GM19035 (cell line): Measurements from ENCODE around the gene MSI1.

Experiments used
- ATAC-seq: cut with Tn5 transposase; IDR thresholded peaks from one replicate; pipeline ENCODE4 v1.9.1; 2021; ENCODE audit not compliant: unreplicated experiment

MSI1 gene

DNA sequence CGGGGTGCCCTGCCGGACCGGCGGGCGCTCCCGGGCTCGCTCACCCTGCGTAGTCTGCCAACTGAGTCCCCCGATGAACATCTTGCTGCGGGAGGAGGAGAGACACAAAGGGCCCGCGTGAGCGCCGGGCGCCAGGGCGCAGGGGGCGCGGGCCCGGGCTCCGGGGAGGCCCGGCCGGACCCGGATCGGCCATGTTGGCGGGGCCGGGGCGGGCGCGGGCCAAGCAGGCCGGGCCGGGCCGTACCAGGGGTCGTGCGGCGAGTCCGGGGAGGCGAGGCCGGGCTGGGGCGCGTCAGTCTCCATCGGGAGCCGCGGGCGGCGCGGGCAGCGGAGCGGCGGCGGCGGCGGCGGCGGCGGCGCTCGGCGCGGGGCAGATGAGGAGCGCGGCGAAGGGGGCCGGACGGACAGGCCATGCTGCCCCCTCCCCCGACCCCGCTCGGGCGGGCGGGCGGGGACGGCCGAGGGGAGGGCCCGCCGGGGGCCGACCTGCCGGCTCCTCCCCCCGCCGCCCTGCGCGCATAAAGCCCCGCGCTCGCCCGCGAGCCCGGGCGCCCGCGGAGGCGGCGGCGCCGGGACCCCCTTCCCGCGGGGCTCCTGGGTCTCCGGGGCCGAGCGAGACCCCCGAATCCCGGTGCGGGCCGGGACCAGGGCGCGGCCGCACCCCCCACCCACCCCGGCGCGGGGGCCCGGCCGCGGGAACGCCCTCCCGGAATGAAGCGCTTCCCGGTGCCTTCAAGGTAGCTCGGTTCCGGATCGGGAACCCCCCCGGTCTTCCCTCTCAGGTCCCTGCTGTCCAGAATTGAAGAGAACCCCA is at the start of gene MSI1:
Gene MSI1 (minus strand): TSS at position 376 of the 814 bp plus-strand sequence. CDS start 73 bp downstream, at position 303.
- ATAC-seq: no peak

DNA sequence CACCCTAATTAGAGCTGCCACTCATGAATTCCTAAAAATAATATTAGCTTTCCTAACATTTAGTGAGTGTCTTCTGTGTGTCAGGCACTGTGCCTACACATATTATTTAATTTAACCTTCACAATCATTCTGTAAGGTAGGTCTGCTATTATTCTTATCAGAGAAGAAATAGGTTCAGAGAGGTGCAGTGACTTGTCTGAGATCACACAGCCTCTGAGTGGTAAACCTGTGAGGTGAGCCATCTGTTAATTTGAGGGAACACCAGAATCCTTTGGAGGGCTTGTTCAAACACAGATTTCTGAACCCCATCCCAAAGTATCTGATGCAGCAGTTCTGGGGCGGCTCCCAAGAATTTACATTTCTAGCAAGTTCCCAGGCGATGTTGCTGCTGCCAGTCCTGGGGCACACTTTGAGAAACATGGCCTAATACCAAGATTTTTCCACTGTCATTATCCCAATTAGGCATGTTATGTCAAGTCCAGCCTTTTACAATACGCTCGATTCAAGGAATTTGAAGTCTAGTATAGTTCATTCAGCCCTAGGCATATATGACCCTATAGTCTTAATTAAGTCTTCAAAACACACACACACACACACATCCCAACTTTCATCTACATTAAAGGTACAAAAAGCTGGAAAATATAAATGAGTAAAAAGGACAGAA is 49.1 kb upstream of the MSI1 start:
- no peak for ATAC-seq

DNA sequence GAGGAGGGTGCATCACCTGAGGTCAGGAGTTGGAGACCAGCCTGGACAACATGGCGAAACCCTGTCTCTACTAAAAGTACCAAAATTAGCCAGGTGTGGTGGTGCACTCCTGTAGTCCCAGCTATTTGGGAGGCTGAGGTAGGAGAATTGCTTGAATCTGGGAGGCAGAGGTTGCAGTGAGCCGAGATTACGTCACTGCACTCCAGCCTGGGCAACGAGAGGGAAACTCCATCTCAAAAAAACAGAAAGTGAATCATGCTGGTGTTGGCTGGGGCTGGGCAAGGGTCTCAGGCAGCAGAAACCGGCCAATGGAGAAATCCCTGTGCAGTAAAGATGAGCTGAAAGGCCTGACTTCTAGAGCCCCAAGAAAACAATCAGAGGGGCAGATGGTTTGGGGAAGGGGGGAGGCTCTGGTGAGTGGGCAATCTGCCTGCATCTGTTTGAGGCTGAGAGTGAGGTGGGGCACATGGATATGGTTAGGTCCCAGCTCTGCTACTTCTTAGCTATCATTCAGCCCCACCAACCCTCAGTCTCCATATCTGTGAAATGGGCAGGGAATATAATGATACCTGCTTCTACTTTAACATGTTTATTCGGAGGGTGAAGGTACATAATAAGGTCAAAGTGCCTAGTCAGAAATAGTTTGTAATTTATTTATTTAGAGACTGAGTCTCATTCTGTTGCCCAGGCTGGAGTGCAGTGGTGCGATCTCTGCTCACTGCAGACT is 47.7 kb upstream of the MSI1 start:
- ATAC-seq: no peak

DNA sequence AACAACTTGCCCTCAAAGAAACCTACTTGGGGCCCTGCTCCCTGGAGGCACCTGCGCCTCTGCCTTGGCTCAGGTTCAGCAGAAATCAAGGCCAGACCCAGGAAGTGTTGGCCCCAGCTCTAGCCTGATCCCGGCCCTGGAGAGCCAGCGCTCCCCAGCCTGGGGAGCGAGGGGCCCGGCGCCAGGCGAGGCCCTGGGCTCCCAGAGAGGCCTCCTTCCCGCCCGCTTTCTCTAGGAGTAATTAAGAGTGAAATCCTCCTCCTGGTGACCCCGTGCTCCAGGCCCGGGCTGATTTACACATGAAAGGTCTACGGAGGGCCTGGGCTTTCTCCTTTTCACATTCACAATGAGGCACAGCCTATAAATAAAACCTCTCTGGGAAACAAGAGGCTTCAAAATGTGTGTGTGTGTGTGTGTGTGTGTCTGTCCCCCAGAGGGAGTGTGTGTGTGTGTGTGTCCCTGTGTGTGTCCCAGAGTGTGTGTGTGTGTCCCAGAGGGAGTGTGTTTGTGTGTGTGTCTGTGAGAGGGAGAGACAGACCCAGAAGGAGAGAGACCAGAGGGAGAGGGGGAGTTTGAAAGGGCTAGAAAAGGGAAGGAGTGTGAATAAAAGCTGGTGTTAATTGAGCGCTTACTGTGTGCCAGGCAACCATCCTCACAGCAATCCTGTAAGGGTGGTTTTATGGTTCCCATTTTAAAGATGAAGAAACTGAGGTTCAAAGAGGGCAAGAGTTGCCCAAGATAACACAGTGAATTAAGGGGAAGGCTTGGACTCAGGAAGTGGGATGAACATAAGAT is 45.1 kb upstream of the MSI1 start:
- no peak for ATAC-seq

DNA sequence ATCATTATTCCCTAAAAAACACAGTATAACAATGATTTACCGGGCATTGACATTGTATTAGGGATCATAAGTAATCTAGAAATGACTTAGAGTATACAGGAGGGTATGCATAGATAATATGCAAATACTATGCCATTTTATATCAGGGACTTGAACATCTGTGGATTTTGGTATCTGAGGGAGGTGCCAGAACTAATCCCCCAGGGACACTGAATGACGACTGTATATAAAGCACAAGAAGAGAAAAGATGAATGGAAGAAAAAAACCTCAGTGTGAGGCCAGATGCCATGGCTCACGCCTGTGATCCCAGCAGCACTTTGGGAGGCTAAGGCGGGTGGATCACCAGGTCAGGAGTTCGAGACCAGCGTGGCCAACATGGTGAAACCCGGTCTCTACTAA is 43.5 kb upstream of the MSI1 start:
- no peak for ATAC-seq

DNA sequence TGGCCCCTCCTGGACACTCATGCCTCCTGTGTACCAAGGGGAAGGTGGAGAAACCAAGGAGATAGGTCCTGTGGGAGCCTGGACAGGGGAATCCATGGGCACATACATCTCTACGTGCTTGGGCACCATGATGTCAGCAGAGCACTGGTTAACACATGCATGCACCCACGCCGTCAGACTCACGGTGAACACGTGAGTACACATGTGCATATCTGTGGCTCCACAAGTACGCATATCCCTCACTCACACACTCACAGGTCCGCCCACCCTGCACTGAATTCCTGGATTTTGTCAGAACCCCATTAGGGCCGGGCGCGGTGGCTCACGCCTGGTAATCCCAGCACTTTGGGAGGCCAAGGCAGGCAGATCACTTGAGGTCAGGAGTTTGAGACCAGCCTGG is 39.8 kb upstream of the MSI1 start:
- no peak for ATAC-seq

DNA sequence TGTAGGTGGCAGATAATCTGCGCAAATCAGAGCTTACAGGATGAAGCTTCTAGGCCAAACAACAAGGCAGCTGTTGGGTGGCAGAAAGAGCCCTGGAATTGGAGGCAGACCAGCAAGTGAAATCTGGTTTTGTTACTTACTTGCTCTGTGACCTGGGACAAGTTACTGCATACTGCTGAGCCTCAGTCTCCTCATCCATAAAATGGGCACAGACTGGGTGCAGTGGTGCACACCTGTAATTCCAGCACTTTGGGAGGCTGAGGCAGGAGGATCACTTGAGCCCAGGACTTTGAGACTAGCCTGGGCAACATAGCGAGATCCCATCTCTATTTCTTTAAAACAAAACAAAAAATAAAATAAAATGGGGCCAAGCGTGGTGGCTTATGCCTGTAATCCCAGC is 37.6 kb upstream of the MSI1 start:
- ATAC-seq: no peak

DNA sequence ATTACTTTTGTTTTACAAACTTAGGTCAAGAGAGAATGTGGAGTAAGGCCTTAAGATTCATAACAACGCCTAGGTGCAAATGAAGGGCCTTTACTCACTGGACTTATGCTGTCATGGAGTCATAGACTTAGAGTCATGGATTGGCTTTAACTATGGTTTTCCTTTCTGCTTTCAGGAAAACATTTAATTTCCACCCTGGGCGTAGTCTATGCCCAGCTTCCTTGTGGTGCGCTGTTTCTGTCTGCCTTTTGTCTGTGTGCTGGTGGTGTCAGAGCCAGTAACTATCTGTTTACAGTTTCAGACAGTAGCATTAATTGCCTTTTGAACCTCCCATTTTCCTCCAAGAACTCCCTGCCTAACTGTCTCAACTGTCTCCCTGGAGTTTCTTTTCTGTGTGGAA is 37.1 kb upstream of the MSI1 start:
- ATAC-seq: no peak

DNA sequence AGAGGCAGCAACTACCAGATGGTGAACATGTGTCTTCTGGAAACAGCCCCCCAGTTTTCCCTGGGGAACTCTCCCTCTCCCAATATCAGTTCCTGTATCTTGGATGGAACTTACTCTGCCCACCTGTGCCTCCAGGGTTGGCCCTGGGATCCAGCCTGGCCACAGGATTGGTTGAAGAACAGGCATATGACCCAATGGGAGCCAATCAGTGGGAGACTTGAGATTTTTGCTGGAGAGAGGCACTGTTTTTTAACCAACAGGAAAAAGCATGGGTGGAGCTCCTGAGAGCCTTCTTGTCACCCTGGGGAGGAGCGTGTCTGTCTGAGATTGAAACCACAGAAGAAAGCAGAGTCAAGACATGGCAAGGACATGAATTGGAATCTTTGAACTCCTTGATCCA is 35.3 kb upstream of the MSI1 start:
- no peak for ATAC-seq

DNA sequence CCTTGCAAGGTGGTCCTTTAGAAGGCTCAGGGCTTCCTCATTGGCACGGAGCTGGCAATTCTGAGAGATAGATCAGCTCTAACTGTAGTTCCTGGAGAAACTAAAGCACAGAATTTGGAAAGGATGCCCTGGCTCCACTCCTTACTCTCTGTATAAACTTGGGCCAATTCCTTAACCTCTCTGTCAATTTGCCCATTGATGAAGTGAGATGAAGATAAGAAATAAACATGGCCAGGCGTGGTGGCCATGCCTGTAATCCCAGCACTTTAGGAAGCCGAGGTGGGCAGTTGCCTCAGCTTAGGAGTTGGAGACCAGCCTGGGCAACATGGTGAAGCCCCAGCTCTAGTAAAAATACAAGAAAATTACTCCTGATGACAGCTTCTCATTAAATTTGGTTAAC is 34.9 kb upstream of the MSI1 start:
- ATAC-seq: no peak

DNA sequence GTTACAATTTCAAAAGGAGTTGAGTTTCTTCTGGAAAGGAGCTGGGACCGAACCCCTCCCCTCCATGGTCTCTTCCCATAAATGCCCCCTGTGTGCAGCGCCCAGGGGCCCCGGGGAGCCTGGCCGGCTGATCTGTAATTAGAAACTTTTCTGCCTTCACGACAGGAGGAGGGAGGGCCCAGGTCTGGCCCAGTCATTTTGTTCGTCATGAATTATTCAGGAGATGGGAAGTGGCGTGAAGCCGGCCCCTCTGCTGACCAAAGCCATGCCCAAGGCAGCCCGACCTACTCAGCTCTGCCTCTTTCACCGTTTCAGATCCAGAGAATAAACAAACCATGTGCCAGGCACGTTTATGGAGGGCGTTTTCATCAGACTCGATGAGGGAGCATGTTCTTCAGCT is 33.3 kb upstream of the MSI1 start:
- no peak for ATAC-seq

DNA sequence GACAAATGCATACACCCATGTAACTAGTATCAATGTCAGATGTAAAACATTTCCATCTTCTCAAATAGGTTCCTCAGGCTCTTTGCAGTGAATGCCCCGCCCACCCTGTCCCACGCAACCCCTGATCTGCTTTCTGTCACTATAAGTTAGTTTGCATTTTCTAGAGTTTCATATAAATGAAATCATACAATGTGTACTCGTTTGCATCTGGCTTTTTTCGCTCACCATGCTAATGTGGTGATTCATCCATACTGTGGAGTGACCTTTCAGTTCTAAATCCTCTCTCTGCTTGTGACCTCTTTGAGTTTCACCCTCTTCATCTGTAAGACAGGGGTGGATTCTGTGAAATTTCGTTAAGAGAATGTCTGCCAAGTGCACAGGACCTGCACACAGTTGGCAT is 30.6 kb upstream of the MSI1 start:
- no peak for ATAC-seq

DNA sequence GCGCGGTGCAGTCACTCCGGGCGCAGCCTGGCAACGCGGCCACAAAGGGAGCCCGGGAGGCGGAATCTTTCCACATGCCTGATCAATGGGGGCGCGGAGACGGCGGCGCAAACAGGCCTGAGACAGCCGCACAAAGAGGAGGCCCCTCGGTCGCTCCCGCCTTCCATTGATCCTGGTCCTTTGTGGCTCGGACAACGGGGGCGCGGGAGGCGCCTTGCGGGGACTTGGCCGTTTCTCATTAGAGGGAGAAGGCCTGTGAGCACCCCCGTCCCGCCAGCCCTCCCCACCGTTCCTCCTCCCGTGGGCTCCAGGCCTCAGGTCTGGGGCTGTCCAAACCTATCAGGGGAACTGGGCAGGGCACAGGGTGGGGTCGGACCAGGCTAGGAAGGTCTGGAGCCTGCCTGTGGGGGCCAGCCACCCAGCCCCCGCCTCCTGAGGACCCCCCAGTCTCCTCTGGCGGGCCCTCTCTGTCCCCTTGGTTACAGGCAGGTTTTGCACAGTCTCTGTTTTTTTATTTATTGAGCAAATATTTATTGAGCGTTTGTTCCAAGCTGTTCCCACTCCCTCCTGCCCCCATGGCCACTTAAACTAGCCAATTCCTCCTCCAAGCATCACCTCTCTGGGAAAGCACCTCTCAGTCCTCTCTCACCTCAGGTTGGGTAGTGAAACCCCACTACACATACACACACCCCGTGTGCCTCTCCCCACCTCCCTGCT is 29.0 kb upstream of the MSI1 start:
- ATAC-seq: no peak

DNA sequence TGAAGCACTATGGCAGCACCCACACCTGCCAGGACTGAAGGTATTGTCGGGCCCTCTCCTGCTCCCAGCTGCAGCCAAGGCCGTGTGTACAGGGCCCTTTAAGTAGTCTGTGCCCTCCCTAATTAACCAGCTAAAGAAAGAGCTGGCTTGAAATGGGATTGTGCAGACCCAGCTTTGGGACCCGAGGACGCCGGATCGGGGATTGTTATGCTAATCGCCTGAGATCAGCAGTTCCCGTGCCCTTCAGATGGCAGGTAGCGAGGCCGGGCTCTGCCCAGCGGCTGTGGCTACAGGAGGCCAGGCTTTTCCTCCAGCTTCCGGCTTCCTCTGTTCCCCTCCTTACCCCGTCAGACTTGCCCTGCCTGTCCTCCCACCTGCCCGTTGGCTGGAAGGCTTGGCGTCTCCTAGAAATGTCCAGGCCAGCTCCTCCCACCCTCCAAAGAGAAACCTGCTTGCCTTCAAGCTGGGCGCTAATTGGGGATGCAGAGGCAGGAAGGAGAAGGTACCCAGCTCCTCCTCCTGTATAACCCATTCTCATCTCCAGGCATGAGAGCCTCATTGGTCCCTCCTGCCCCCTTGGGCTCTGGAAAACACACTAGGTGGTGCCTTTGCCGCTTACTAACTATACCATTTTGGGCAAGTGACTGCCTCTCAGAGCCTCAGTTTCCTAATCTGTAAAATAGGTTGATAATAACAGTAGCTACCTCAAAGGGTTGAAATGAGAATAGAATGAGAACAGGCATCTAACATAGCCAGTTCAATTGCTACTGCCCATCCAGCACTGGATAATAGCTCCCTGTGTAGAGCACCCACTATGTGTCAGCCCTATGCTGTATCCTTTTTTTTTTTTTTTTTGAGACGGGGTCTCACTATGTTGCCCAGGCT is 25.8 kb upstream of the MSI1 start:
- ATAC-seq: no peak

DNA sequence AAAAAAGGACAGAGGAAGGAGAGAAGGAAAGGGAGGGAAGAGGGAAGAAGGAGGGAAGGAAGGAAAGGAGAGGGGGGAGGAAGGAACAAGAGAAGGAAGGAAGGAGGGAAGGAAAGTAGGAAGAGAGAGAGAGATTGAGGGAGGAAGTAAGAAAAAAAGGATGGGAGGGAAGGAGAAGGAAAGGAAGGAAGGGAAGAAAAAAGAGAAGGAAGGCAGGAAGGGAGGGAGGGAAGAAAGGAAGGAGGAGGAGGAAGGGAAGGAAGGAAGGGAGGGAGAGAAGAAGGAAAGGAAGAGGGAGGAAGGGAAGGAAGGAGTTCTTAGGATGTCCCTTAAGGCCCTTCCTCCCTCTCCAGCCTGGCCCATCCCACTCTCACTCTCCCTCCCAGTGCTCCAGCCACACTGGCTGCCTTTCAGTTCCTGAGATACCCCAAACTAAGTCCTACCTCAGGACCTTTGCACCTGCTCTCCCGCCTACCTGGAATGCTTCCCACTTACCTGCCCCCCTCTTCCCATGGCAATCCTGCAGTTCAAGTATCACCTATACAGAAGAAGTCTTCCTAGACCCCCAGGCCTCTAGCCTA is 21.7 kb upstream of the MSI1 start:
- no peak for ATAC-seq

DNA sequence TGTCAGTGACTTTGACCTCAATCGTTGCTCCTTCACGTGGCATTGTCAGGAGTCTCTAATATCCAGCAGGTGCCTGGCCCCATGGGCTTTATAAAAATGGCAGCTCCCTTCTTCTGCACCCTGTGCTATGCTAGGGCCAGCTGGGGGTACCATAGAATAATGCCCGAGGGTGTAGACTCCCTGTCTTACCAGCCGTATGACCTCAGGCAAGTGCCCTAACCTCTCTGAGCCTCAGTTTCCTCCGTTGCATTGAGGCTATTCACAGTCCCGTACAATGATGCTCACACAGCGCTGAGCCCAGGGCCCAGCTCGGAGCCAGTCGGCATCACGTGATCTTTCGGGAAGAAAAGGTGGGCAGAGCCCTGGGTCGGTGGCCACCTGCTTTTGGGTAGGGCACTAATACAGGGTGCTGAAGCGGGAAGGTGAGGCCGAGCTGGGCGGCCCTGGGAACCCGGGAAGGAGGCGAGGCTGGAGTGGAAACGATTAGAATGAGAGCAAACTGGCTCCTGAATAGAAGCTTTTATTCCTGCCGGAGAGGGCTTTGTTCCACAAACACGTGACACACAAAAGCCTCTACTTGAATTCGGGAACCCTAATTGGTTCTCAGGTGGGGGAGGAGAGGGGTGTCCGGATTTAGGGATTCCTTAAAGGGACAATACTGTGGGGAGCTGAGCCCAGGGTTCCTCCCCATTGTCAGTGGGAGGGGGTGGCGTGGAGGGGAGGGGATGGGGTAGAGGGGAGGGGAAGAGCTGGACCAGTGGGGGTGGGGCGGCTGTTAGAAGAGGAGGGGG is 19.9 kb upstream of the MSI1 start:
- no peak for ATAC-seq

DNA sequence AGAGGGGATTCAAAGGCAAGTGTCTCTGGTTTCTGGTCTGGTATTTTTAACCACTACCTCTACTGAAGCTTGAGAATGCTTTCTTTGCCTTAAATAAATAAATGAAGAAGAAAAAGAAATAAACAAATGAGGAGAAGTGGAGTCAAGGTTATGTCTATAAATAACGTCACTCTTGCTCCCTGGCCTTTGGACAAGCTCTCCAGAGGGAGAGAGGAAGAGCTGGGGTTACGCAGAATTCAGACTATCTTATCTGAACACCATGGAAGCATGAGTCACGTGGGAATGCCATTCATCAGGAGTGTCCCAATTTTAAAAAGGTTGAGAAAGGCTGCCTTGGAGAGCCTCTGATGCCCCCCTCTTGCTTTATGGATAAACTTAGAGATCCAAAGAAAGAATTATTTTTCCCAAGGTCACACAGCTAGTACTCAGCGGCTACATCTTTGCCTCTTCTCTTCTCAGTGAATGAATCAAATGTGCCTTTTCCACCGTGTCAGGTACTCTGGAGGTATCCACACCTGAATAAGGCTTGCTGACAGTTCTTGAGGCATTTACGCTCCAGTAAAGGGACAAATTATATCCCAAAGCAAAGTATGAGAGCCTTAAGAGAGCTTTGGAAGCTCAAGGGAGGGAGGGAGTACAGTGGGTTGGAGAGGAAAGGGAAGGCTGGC is 12.9 kb upstream of the MSI1 start:
- ATAC-seq: no peak

DNA sequence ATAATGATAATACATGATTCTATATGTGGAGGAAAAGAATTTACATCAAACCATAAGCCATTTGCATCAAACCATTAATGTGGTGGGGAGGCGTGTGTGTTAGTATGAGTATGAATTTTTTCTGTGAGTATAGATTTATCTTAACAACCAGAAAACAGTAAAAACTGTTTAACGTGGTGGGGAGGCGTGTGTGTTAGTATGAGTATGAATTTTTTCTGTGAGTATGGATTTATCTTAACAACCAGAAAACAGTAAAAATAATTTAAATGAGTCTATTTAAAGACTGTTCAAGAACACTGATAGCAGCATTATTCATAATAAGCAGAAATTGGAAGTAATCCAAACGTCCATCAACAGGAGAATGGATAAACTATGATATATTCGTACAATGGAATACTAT is 9.1 kb upstream of the MSI1 start:
- no peak for ATAC-seq
